H4 (cell line): ENCODE measurements around the gene CLCNKA. TPM values are rescaled to one million over a fixed set of nuclear protein-coding genes. Genes with fewer than 3 reads are reported as not detected.
"Not testable (repeated sequence)": the region's sequence is repeated elsewhere in the genome, so short reads cannot be mapped to it uniquely, and the experiment has no call there.

Experiments used
- DNase-seq: peaks from one replicate; pipeline ENCODE4 v3.0.0-alpha.2; 2015; ENCODE audit warnings: low spot score
- total RNA-seq: library from RNA; depleted of rRNA; stranded (reverse); fragments of >200 nt; shearing (Covaris generic); gene quantifications from 2 replicates; pipeline ENCODE4 v1.2.3, GENCODE V29; 2014; rRNA removed

The CLCNKA gene
- not detected in 2 replicates for total RNA-seq

DNA sequence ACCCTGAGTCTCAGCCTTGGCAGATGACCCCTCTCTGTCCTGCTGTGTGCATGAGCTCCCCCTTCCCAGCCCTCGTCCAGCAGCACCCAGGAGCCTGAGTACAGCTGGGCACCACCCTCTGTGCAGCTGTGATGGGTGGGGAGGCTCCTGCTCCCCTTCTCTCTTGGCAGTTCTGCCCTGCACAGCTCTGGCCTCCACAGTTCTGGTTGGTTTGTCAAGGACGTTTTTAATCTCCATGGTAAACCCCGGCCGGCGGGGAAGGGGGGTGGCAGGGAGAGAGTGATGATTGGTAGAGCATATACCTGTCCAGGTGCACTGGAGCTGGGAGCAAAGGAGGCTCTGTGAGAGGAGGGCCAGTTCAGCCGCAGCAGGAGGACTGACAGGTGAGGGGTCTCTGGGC lies at the start of gene CLCNKA:
TSS of gene CLCNKA (plus strand) at position 356 of the 400 bp plus-strand sequence. CDS start 584 bp downstream, outside the sequence.
- DNase-seq = no peak

DNA sequence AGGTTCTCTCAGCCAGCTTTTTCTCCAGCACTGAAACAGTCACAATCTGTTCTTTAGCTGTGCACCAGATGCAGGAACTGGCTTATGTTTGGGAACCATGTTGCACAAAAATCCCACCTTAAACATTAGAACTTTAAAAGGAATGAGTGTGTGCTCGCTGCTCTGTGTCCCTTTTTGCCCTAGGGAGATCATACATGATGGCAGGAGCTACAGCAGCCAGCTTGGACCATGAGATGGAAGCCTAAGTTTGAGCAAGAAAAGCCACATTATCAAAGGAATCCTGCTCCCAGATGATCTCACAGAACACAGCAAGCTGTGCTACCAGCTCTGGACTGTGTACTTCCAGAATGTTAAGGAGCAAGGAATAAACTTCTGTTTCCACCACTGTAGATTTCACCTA lies 49.4 kb upstream of the CLCNKA start:
- no peak for DNase-seq

DNA sequence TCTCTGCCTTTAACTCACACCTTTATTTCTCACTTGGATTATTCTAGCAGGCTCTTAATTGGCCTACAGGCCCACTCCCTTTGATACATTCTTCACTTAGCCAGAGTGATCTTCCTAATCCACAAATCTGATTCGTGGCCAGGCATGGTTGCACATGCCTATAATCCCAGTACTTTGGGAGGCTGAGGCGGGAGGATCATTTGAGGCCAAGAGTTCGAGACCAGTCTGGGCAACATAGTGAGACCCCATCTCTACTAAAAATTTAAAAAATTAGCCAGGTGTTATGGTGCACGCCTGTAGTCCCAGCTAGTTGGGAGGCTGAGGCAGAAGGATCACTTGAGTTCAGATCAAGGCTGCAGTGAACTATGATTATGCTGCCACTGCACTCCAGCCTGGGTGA lies 48.1 kb upstream of the CLCNKA start:
- no peak for DNase-seq

- no peak for DNase-seq
Observed at GRCh38 chr1:15974855-15975254, 47.0 kb upstream of the CLCNKA start.

- DNase-seq = peak; percentile 20
Observed at GRCh38 chr1:15975358-15975804, 46.5 kb upstream of the CLCNKA start.

- DNase-seq = peak; percentile 90
Observed at GRCh38 chr1:15975805-15976680, 45.8 kb upstream of the CLCNKA start, which contains the start of gene ZBTB17. Gene ZBTB17, minus strand, starts transcription at chr1:15976101. Its CDS starts 27,606 bp downstream, at chr1:15948495.

DNA sequence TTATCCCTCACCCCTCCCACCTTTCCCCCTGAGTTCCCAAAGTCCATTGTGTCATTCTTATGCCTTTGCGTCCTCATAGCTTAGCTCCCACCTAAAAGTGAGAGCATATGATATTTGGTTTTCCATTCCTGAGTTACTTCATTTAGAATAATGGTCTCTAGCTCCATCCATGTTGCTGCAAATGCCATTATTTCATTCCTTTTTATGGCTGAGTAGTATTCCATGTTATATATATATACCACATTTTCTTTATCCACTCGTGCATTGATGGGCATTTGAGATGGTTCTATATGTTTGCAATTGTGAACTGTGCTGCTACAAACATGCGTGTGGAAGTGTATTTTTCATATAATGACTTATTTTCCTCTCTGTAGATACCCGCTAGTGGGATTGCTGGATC lies 43.9 kb upstream of the CLCNKA start:
- not testable (repeated sequence) for DNase-seq

- no peak for DNase-seq
Observed at GRCh38 chr1:15981679-15982078, 40.2 kb upstream of the CLCNKA start.

GRCh38 chr1:15983275-15983674 lies 38.6 kb upstream of the CLCNKA start:
- no peak for DNase-seq

- DNase-seq = no peak
Observed at GRCh38 chr1:15985611-15986297, 36.1 kb upstream of the CLCNKA start.

DNA sequence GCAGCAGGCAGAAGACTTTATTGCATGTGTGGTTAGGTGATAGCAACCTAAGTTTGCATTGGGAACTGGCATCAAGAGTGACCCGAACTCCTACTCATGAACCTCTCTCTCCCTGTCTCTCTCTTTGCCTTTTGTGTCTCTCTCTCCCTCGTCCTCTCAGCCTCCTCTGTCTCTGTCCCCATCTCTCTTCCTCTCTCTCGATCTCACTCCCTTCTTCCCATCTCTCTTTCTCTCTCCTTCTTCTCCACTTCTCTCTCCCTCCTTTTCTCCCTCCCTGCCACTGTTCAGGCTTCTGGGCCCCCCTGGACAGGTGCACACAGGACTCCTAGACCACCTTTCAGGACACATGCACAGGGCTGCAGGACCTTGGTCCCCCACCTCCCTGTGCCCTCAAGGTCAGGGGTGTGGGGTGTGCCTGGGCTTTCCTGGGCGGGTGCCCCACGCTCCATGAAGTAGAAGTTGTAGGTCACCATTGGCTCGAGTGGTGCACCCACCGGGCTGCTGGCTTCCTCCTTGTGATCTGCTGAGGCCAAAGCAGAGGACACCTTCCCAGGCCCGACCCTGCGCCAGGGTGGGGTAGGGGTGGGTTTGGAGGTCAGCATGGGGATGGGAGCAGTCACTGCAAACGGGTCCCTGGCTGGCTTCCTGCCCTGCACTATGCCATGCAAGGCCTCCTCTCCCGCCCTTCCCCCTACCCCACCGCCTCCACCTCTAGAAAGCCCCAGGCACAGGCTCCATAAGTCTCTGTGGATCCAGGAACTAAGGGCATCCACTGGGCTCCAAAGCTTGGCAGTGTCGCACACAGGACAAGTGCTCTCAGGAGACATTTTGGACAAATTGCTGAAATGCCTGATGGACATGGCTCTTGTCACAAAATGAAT lies 32.7 kb upstream of the CLCNKA start:
- DNase-seq = no peak

- no peak for DNase-seq
Observed at GRCh38 chr1:15989776-15990175, 32.1 kb upstream of the CLCNKA start.

- DNase-seq = no peak
Observed at GRCh38 chr1:15991427-15992186, 30.2 kb upstream of the CLCNKA start.

DNA sequence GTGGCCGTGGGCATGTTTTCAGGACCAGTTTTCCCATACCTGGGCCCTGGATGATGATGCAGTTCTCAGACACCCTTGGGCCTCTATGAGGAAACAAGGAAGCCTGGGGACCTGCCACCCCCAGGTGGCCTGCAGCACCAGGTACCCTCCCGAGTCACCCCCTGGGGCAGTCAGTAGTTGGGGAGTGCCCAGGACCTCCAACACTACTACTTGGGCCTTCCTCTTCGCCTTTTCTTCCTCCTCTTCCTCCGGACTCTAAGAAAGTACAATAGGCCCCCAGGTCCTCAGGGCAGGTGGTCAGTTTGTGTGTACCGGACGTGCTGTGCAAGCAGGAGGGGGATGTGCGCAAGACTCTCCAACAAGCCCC lies 29.7 kb upstream of the CLCNKA start:
- no peak for DNase-seq

DNA sequence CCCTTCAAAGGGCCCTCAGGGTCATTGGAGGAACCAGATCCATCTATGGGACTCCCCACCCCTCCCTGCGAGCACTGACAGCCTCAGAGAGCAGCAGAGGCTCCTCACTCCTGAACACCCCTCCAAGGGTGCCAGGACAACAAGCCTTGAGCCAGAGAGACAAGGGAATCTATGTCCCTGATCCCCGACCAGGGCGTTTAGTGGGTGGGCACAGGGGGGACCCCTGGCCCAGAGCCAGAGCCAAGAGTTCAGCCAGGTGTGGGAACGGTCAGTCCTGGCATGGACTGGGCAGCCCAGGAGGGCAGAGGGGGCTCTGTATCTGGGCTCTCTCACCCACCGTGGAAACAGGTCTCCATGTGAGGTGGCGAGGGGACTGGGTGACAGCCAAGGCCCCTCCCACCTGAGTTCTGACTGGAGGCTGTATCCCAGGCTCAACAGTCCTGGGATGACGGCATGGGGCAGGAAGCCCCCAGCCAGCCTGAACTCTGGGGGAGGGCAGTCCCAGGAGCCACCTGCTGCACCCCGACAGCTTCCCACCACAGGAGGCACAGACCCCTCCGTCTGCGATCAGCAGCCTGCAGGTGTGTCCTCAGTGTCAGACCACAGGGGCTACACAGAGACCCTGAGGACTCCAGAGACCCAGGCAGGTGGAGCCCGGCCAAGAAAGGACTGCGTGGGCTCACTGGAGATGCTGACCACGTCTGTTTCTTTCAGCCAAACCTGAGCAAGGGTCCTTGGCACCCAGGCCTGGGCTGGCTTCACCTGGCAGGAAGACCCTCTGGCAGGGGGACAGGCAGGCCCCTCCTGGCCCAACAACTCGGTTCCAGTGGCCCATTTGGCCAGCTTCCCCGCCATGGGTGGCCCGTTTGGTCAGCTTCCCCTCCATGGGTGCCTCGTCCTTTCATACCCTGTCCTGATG lies 29.0 kb upstream of the CLCNKA start:
- DNase-seq = no peak

GRCh38 chr1:15993666-15994065 lies 28.2 kb upstream of the CLCNKA start:
- no peak for DNase-seq

GRCh38 chr1:15994081-15994480 lies 27.8 kb upstream of the CLCNKA start:
- DNase-seq = no peak

DNA sequence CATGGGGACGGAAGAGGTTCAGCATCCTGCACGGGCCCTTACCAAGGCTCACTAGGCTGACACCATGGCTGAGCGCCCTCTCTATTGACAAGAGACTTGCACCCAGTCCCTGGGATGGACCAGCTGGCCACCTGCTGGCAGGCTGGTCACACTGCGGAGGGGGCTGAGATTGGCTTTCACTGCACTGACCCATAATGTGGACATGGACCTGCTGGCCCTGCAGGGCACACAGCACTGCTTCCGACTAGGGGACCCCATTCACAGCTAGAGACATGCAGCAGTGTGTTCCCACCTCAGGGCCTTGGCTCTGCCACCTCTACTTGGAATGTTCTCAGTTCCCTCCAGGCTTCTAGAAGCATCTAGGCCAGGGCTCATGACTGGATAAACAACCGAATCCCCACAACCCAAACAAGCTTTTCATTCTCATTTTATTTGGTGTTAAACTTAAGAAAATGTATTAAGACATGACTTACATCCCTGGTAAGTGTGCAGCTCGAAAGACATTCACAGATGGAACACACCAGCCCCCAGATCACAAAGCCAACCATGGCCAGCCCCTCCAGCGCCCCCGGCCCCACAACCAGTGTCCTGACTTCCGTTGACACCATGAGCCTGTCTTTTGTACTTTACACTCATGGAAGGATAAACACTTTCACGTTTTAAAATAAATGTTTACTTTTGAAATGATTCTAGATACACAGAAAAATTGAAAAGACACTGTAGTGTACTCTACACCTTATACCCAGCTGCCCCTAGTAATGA lies 27.1 kb upstream of the CLCNKA start:
- DNase-seq = peak; percentile 48

- DNase-seq = no peak
Observed at GRCh38 chr1:15997076-15997585, 24.7 kb upstream of the CLCNKA start.
